ENCODE data around the gene ARSD.
"Not testable (repeated sequence)": the region's sequence is repeated elsewhere in the genome, so short reads cannot be mapped to it uniquely, and the experiment has no call there.

ARSD gene

GRCh38 chrX:2897690-2898623, 31.2 kb downstream of the ARSD start:
- peak overlapping the region; percentile 22 for H3K27ac ChIP-seq (ENCODE audit: low read depth, low read length)
- H3K36me3 ChIP-seq (ENCODE audit: control insufficient read depth in 1 of 2, insufficient read depth in 2 of 2, low read length in 2 of 2); H3K27me3 ChIP-seq (ENCODE audit: control insufficient read depth in 1 of 2, insufficient read depth in 2 of 2, low read length in 2 of 2); H3K9me3 ChIP-seq (ENCODE audit: control insufficient read depth in 1 of 2, low read length in 2 of 2): not testable (repeated sequence)
- H3K9ac ChIP-seq (ENCODE audit: low read depth in 1 of 2, low read length in 2 of 2) = peak overlapping the region in 1 of 2 donors; percentile 33
- H3K4me1 ChIP-seq (ENCODE audit: control insufficient read depth in 1 of 2, insufficient read depth in 2 of 2, low read length in 2 of 2) = peaks cover 7 to 13% of the 10 kb centered on the region in 2 donors
- peak overlapping the region; percentile 28 to 46 for H3K4me3 ChIP-seq (ENCODE audit: low read depth in 1 of 2, low read length in 2 of 2)

- H3K9me3 ChIP-seq (ENCODE audit: control insufficient read depth in 1 of 2, low read length in 2 of 2) = no peaks in the 10 kb centered on the region
- no peaks in the 10 kb centered on the region for H3K27me3 ChIP-seq (ENCODE audit: control insufficient read depth in 1 of 2, insufficient read depth in 2 of 2, low read length in 2 of 2)
- no peak overlapping the region for H3K9ac ChIP-seq (ENCODE audit: low read depth in 1 of 2, low read length in 2 of 2)
- no peak overlapping the region for H3K4me3 ChIP-seq (ENCODE audit: low read depth in 1 of 2, low read length in 2 of 2)
- H3K36me3 ChIP-seq (ENCODE audit: control insufficient read depth in 1 of 2, insufficient read depth in 2 of 2, low read length in 2 of 2) = no peaks in the 10 kb centered on the region
- peaks cover 7 to 13% of the 10 kb centered on the region in 2 donors for H3K4me1 ChIP-seq (ENCODE audit: control insufficient read depth in 1 of 2, insufficient read depth in 2 of 2, low read length in 2 of 2)
- H3K27ac ChIP-seq (ENCODE audit: low read depth, low read length) = peak overlapping the region; percentile 11
These were observed 31.8 kb downstream of the ARSD start for GRCh38 chrX:2897311-2897689.

GRCh38 chrX:2894885-2895292, 34.2 kb downstream of the ARSD start:
- Histone ChIP-seq H3K27me3 (ENCODE audit: control insufficient read depth in 1 of 2, insufficient read depth in 2 of 2, low read length in 2 of 2) (no peaks in the 10 kb centered on the region), H3K4me1 (ENCODE audit: control insufficient read depth in 1 of 2, insufficient read depth in 2 of 2, low read length in 2 of 2) (peaks cover 10 to 13% of the 10 kb centered on the region in 2 donors), H3K36me3 (ENCODE audit: control insufficient read depth in 1 of 2, insufficient read depth in 2 of 2, low read length in 2 of 2) (no peaks in the 10 kb centered on the region), H3K9me3 (ENCODE audit: control insufficient read depth in 1 of 2, low read length in 2 of 2) (no peaks in the 10 kb centered on the region), H3K4me3 (ENCODE audit: low read depth in 1 of 2, low read length in 2 of 2) (no peak overlapping the region), H3K27ac (ENCODE audit: low read depth, low read length) (peak overlapping the region; percentile 5), H3K9ac (ENCODE audit: low read depth in 1 of 2, low read length in 2 of 2) (no peak overlapping the region)

GRCh38 chrX:2892816-2893215, 36.3 kb downstream of the ARSD start:
- H3K4me1 ChIP-seq (ENCODE audit: control insufficient read depth in 1 of 2, insufficient read depth in 2 of 2, low read length in 2 of 2) = peaks cover 10 to 13% of the 10 kb centered on the region in 2 donors
- H3K9ac ChIP-seq (ENCODE audit: low read depth in 1 of 2, low read length in 2 of 2) = no peak overlapping the region
- no peak overlapping the region for H3K4me3 ChIP-seq (ENCODE audit: low read depth in 1 of 2, low read length in 2 of 2)
- no peaks in the 10 kb centered on the region for H3K27me3 ChIP-seq (ENCODE audit: control insufficient read depth in 1 of 2, insufficient read depth in 2 of 2, low read length in 2 of 2)
- no peak overlapping the region for H3K27ac ChIP-seq (ENCODE audit: low read depth, low read length)
- H3K9me3 ChIP-seq (ENCODE audit: control insufficient read depth in 1 of 2, low read length in 2 of 2) = no peaks in the 10 kb centered on the region
- no peaks in the 10 kb centered on the region for H3K36me3 ChIP-seq (ENCODE audit: control insufficient read depth in 1 of 2, insufficient read depth in 2 of 2, low read length in 2 of 2)

- H3K4me1 ChIP-seq (ENCODE audit: control insufficient read depth in 1 of 2, insufficient read depth in 2 of 2, low read length in 2 of 2) = peaks cover 10 to 11% of the 10 kb centered on the region in 2 donors
- not testable (repeated sequence) for H3K36me3 ChIP-seq (ENCODE audit: control insufficient read depth in 1 of 2, insufficient read depth in 2 of 2, low read length in 2 of 2); H3K9ac ChIP-seq (ENCODE audit: low read depth in 1 of 2, low read length in 2 of 2); H3K4me3 ChIP-seq (ENCODE audit: low read depth in 1 of 2, low read length in 2 of 2); H3K27ac ChIP-seq (ENCODE audit: low read depth, low read length); H3K9me3 ChIP-seq (ENCODE audit: control insufficient read depth in 1 of 2, low read length in 2 of 2); H3K27me3 ChIP-seq (ENCODE audit: control insufficient read depth in 1 of 2, insufficient read depth in 2 of 2, low read length in 2 of 2)
These were observed 38.3 kb downstream of the ARSD start for GRCh38 chrX:2890536-2891460.

GRCh38 chrX:2889706-2890490, 39.2 kb downstream of the ARSD start:
- Histone ChIP-seq H3K9ac (ENCODE audit: low read depth in 1 of 2, low read length in 2 of 2) (peak overlapping the region; percentile 49 to 57), H3K4me3 (ENCODE audit: low read depth in 1 of 2, low read length in 2 of 2) (peak overlapping the region; percentile 54 to 65)
- not testable (repeated sequence) for H3K4me1 ChIP-seq (ENCODE audit: control insufficient read depth in 1 of 2, insufficient read depth in 2 of 2, low read length in 2 of 2); H3K27ac ChIP-seq (ENCODE audit: low read depth, low read length); H3K9me3 ChIP-seq (ENCODE audit: control insufficient read depth in 1 of 2, low read length in 2 of 2); H3K36me3 ChIP-seq (ENCODE audit: control insufficient read depth in 1 of 2, insufficient read depth in 2 of 2, low read length in 2 of 2); H3K27me3 ChIP-seq (ENCODE audit: control insufficient read depth in 1 of 2, insufficient read depth in 2 of 2, low read length in 2 of 2)

GRCh38 chrX:2889045-2889605, 40.0 kb downstream of the ARSD start:
- Histone ChIP-seq H3K4me3 (ENCODE audit: low read depth in 1 of 2, low read length in 2 of 2) (peak overlapping the region; percentile 54 to 65), H3K9ac (ENCODE audit: low read depth in 1 of 2, low read length in 2 of 2) (peak overlapping the region; percentile 49 to 57), H3K36me3 (ENCODE audit: control insufficient read depth in 1 of 2, insufficient read depth in 2 of 2, low read length in 2 of 2) (no peaks in the 10 kb centered on the region), H3K4me1 (ENCODE audit: control insufficient read depth in 1 of 2, insufficient read depth in 2 of 2, low read length in 2 of 2) (peaks cover 3% of the 10 kb centered on the region in 2 donors), H3K9me3 (ENCODE audit: control insufficient read depth in 1 of 2, low read length in 2 of 2) (no peaks in the 10 kb centered on the region), H3K27ac (ENCODE audit: low read depth, low read length) (no peak overlapping the region), H3K27me3 (ENCODE audit: control insufficient read depth in 1 of 2, insufficient read depth in 2 of 2, low read length in 2 of 2) (no peaks in the 10 kb centered on the region)

GRCh38 chrX:2888309-2888708, 40.8 kb downstream of the ARSD start:
- H3K9me3 ChIP-seq (ENCODE audit: control insufficient read depth in 1 of 2, low read length in 2 of 2) = no peaks in the 10 kb centered on the region
- no peak overlapping the region for H3K4me3 ChIP-seq (ENCODE audit: low read depth in 1 of 2, low read length in 2 of 2)
- H3K36me3 ChIP-seq (ENCODE audit: control insufficient read depth in 1 of 2, insufficient read depth in 2 of 2, low read length in 2 of 2) = no peaks in the 10 kb centered on the region
- H3K4me1 ChIP-seq (ENCODE audit: control insufficient read depth in 1 of 2, insufficient read depth in 2 of 2, low read length in 2 of 2) = peaks cover 3% of the 10 kb centered on the region in 2 donors
- H3K27ac ChIP-seq (ENCODE audit: low read depth, low read length) = no peak overlapping the region
- no peak overlapping the region for H3K9ac ChIP-seq (ENCODE audit: low read depth in 1 of 2, low read length in 2 of 2)
- no peaks in the 10 kb centered on the region for H3K27me3 ChIP-seq (ENCODE audit: control insufficient read depth in 1 of 2, insufficient read depth in 2 of 2, low read length in 2 of 2)

- no peak overlapping the region for H3K9ac ChIP-seq (ENCODE audit: low read depth in 1 of 2, low read length in 2 of 2)
- H3K27ac ChIP-seq (ENCODE audit: low read depth, low read length) = no peak overlapping the region
- no peaks in the 10 kb centered on the region for H3K4me1 ChIP-seq (ENCODE audit: control insufficient read depth in 1 of 2, insufficient read depth in 2 of 2, low read length in 2 of 2)
- H3K27me3 ChIP-seq (ENCODE audit: control insufficient read depth in 1 of 2, insufficient read depth in 2 of 2, low read length in 2 of 2) = no peaks in the 10 kb centered on the region
- H3K36me3 ChIP-seq (ENCODE audit: control insufficient read depth in 1 of 2, insufficient read depth in 2 of 2, low read length in 2 of 2) = no peaks in the 10 kb centered on the region
- no peak overlapping the region for H3K4me3 ChIP-seq (ENCODE audit: low read depth in 1 of 2, low read length in 2 of 2)
- H3K9me3 ChIP-seq (ENCODE audit: control insufficient read depth in 1 of 2, low read length in 2 of 2) = no peaks in the 10 kb centered on the region
These were observed 45.4 kb downstream of the ARSD start for GRCh38 chrX:2883770-2884169.
